CMK (cell line): Measurements from ENCODE around the gene XAB2.

Experiments used
- DNase-seq: peaks from one replicate; pipeline ENCODE4 v3.0.0-alpha.2; 2010; ENCODE audit warnings: low read depth

XAB2 gene

GRCh38 chr19:7629347-7630054 lies at the start of gene XAB2, which contains the start of gene PET100:
Gene XAB2 (minus strand): TSS chr19:7629545. CDS start chr19:7629527, 18 bp downstream.
Gene PET100 (plus strand): TSS chr19:7629793. CDS start chr19:7629834, 41 bp downstream.
- DNase-seq: peak; percentile 96

- DNase-seq: no peak
Measured at GRCh38 chr19:7677669-7678311, 48.4 kb upstream of the XAB2 start.

GRCh38 chr19:7676854-7677253 lies 47.5 kb upstream of the XAB2 start, which contains the start of gene MCEMP1:
Gene MCEMP1 (plus strand): TSS chr19:7677090. CDS start chr19:7677121, 31 bp downstream.
- DNase-seq: no peak

GRCh38 chr19:7676376-7676775 lies 47.0 kb upstream of the XAB2 start:
- no peak for DNase-seq

- peak; percentile 74 for DNase-seq
Measured at GRCh38 chr19:7674010-7675005, 45.0 kb upstream of the XAB2 start.

- no peak for DNase-seq
Measured at GRCh38 chr19:7672522-7672921, 43.2 kb upstream of the XAB2 start.

GRCh38 chr19:7670790-7671189 lies 41.4 kb upstream of the XAB2 start:
- DNase-seq: no peak

GRCh38 chr19:7670150-7670783 lies 40.9 kb upstream of the XAB2 start:
- no peak for DNase-seq

- DNase-seq: no peak
Measured at GRCh38 chr19:7669641-7670040, 40.3 kb upstream of the XAB2 start.

GRCh38 chr19:7668842-7669241 lies 39.5 kb upstream of the XAB2 start, which contains the start of gene RETN:
Gene RETN (plus strand): TSS chr19:7669049. CDS start chr19:7669327, 278 bp downstream.
- DNase-seq: no peak

GRCh38 chr19:7665076-7665475 lies 35.7 kb upstream of the XAB2 start:
- no peak for DNase-seq

GRCh38 chr19:7663706-7664105 lies 34.4 kb upstream of the XAB2 start:
- DNase-seq: no peak

- DNase-seq: no peak
Measured at GRCh38 chr19:7662657-7663056, 33.3 kb upstream of the XAB2 start.

GRCh38 chr19:7661744-7662538 lies 32.6 kb upstream of the XAB2 start:
- no peak for DNase-seq

- no peak for DNase-seq
Measured at GRCh38 chr19:7658219-7658686, 28.9 kb upstream of the XAB2 start.

GRCh38 chr19:7657131-7657751 lies 27.9 kb upstream of the XAB2 start:
- DNase-seq: no peak

GRCh38 chr19:7655581-7655980 lies 26.2 kb upstream of the XAB2 start:
- DNase-seq: no peak

GRCh38 chr19:7654401-7654800 lies 25.1 kb upstream of the XAB2 start:
- no peak for DNase-seq

GRCh38 chr19:7652061-7652641 lies 22.8 kb upstream of the XAB2 start:
- peak; percentile 65 for DNase-seq

GRCh38 chr19:7650148-7650547 lies 20.8 kb upstream of the XAB2 start:
- DNase-seq: no peak
